Hepatocyte (in vitro differentiated cells): Measurements from ENCODE around the gene EFNB2.

Source experiments
- CTCF ChIP-seq: fragments of 200-600 bp; sonication (generic); IDR thresholded peaks from 2 replicates; pipeline ENCODE4 v1.5.1; 2016; ENCODE audit warnings: antibody characterized with exemption, mild to moderate bottlenecking; ENCODE audit not compliant: poor library complexity
- EZH2 ChIP-seq: fragments of 200-600 bp; sonication (generic); IDR thresholded peaks from 2 replicates; pipeline ENCODE4 v1.6.1; 2016; ENCODE audit warnings: antibody characterized with exemption, mild to moderate bottlenecking, borderline replicate concordance
- EZH2phosphoT487 ChIP-seq: fragments of 200-600 bp; sonication (generic); IDR thresholded peaks from one replicate; pipeline ENCODE4 v1.6.1; 2018; ENCODE audit warnings: antibody characterized with exemption, mild to moderate bottlenecking, low read depth, moderate library complexity; ENCODE audit not compliant: unreplicated experiment, severe bottlenecking

- TF ChIP-seq CTCF (no peak), EZH2phosphoT487 (no peak), EZH2 (no peak)
Observed at GRCh38 chr13:106449096-106449495, 86.4 kb downstream of the EFNB2 start.
